Islet precursor cell (in vitro differentiated cells): ENCODE data around the gene TEX29.

Experiments
- DNase-seq: peaks from one replicate; pipeline ENCODE4 v3.0.0-alpha.2; 2018

TEX29 gene

DNA sequence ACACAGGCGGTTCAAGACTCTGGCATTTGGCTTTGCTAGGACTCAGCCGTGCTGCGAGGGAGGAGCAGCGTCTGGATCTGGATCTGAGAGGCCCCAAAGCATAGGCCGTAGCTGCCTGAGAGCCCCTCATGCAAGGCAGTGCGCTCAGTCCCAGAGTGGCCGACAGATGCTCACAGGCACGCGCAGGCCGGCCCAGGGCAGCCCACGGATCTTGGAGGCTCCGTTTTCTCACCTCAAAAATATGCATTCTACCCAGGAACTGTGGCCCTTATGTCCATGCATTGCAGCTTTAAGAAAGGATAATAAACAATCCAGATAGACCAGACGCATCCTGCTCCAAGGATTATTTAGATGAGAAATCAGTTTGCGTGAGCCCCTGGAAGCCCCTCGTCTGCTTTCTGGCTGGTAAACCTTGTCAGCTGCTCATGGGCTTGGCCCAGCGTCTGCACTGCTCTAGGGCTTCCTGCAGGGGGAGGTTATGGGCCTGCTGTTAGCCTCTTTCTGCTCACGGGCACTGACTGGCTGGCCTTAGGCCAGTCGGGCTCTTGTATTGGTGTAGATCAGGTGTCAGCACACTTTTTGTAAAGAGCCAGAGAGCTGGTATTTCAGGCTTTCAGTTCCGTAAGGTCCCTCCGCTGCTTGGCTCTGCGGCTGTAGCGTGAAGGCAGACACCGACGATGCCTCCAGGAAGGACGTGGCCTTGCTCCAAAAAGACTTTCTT lies 24.2 kb downstream of the TEX29 start:
- peak; percentile 92 for DNase-seq

- peak; percentile 35 for DNase-seq
Observed at GRCh38 chr13:111345682-111346081, 25.2 kb downstream of the TEX29 start.

DNA sequence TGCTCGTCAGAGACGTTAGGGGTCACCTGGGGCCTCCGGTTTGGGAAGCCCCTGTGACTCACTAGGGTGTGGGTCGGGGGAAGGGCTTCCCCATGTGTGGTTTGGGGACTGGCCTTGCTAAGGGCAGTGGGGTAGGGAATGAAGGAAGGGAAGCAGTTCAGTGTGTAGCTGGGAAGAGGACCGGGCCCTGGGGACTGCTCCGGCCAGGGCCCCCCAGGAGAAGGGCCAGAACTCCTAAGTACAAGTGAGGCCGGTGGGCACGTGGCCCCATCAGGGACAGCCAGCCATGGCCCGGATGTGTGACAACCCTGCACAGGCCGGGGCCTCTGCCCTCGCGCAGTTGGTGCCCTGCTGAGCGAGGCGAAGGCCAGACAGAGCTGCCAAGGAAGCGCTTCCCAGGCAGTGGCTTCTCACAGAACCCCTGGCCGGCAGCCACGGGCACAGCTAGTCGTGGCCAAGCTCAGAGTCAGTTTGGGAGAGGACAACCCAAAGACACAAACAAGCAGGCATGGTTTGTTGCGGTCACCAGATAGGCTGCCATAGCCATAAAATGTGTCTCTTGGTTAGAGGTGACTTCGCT lies 25.7 kb downstream of the TEX29 start:
- no peak for DNase-seq

DNA sequence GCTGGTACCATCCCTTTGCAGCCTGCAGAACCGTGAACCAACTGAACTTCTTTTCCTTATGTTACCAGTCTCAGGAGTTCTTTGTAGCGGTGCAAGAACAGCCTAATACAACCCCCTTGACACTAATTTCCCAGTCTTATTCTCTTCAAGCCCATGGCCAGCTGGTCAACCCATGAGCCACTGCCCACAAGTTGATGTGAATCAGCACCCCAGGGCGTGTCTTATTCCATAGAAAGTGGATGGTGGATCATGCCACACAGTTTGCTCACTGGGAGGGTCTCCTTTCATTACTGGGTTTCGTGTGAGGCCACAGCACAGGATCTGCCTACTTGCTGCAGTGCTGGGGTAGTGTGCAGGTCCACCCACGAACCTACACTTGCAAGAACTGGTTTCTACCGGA lies 27.0 kb downstream of the TEX29 start:
- no peak for DNase-seq

- DNase-seq = no peak
Observed at GRCh38 chr13:111353508-111353907, 33.1 kb downstream of the TEX29 start.

- no peak for DNase-seq
Observed at GRCh38 chr13:111354789-111355188, 34.3 kb downstream of the TEX29 start.

DNA sequence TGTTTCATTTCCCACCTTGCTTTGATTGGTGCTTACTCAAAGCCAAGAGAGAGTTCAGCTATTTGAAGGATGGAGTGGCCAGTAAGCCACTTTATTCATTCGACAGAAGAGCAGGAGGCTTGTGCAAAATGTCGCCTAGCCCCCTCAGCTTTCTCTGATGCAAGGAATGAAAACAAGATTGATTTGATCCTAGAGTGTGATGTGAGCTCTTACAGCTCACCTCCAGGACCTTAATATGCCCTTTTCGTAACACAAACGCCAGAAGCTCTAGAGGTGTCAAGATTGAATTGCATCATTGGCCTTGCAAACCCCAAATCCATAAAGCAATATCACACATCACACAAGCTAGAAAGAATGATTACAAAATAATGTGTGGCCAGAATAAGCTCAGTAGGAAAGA lies 36.4 kb downstream of the TEX29 start:
- DNase-seq = no peak

- peak; percentile 67 for DNase-seq
Observed at GRCh38 chr13:111359237-111359915, 38.9 kb downstream of the TEX29 start.

GRCh38 chr13:111359930-111360329 lies 39.5 kb downstream of the TEX29 start:
- DNase-seq = no peak

GRCh38 chr13:111360452-111360851 lies 40.0 kb downstream of the TEX29 start:
- no peak for DNase-seq

DNA sequence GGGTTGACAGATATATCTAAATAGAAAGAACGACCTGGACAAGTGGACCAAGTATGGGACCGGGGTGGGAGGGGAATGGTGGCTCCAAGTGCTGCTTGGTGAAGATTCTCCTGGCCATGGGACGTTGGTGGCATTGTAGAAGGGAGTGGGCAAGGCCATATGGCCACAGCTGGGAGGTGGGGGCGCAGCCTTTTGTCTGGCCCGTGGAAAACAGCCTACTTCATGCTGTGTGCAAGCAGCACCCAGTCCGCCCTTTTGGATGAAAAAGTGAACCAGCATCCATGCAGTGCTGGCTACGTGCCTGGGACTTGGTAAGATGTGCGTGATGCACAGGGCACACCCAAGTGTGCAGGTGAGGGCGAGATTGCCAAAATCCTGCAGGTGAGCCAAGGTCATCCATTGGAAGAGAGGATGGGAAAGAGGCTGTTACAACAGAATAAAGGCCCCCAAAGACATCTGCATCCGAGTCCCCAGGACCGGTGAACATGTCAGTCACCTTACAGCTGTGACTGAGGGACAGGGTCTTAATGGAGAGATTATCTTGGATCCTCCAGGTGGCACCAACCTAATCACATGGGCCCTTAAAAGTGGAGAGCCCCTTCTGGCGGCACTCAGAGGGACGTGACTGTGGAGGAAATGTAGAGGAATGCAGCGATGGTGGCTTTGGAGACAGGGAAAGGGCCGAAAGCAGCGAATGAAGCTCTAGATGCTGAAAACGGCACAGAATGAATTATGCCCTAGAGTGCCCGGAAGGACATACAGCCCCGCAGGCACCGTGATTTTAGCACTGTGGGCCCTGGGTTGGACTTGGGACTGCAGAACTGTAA lies 40.8 kb downstream of the TEX29 start:
- no peak for DNase-seq

GRCh38 chr13:111361873-111362648 lies 41.6 kb downstream of the TEX29 start:
- DNase-seq = no peak

GRCh38 chr13:111363121-111363520 lies 42.7 kb downstream of the TEX29 start:
- DNase-seq = no peak

DNA sequence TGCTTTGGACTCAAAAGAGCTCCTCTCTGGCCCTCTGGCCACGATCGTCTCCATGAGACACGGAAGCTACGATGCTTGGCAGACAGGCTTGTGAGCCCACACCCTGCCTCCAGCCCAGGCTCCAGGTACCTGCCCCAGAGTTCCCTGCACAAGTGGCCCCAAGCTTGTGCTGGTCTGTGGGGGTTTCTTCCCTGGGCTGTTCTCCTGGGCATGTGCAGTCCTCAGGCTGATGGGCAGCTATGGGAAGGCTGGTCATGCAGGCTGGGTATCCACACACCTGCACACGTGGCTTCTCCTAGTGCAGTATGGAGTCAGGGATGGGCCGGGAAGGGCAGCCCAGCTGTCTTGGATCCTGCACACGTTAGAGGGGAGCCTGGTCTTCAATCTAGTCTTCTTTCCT lies 43.1 kb downstream of the TEX29 start:
- DNase-seq = no peak

DNA sequence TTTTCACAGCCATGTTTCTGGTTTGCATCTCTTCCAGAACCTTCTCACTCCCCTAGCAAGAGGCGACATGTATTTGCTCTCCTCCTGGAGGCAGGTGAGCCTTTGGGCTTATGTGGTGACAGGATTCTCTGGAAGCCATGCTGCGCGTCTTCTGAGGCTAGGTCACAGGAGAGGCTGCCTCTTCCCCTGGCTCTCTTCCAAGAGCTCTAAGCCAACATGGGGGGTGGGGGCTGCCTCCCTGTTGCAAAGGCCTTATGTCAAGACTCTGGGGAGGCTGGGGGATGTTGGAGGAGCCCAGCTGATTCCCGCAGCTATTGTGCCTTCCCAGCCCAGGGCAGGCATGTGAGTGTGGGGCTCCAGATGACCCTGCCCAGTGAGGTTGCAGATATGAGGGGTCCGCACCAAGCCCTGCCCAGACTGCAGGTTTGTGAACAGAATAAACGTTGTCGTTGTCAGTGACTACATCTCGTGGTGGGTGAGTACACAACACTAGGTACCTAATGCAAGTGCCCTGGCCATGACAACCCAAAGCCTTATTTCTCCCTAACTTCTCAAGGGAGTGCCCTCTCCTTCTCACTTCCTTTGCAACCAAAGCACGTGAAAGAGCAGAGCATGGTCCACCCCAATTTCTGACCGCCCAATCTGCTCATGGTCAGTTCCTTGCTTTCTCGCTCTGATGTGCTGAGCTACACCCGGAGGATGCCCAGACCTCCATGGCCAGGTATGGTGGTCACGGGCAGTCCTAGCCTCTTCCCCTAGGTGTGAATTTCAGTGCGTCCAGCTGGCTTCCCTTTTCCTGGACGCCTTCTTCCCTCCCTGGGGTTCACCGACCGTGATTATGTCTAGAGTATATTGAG lies 44.9 kb downstream of the TEX29 start:
- no peak for DNase-seq

DNA sequence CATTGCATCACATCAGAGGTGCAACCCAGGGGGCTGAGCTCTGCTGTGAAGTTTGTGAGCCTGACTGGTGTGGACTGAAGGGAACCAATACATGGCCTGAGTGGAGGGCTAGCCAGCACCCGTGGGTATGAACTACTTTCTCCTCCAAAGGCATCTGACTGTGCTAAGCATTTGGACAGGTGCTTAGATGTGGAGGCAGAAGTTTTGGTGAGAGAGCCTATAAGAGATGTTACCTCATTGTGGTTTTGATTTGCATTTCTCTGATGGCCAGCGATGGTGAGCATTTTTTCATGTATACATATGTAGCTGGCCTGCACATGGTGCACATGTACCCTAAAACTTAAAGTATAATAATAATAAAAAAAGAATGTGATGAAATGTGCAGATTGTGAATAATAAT lies 46.9 kb downstream of the TEX29 start:
- DNase-seq = no peak

GRCh38 chr13:111368091-111368490 lies 47.6 kb downstream of the TEX29 start:
- no peak for DNase-seq

GRCh38 chr13:111370147-111370546 lies 49.7 kb downstream of the TEX29 start:
- DNase-seq = no peak

- DNase-seq = no peak
Observed at GRCh38 chr13:111370570-111371535, 50.4 kb downstream of the TEX29 start.

DNA sequence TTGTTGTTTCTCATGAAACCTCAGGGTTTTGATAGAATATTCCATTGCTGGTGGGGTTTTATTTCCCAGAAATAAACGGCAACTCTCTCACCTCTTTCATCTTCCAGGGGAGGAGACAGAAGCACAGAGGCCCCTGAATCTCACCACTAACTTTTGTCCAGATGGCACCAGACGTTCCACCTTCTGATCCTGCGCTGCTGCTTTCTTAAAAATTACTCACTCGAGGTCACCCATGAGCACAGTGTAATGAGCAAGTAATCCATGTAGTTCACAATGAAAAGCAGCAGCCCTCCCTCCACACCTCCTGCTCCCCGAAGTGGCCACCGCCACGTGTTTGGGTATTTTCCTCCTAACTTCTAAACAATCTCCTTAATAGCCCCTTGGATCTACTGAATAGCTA lies 51.3 kb downstream of the TEX29 start:
- no peak for DNase-seq
